Stimulated activated CD4-positive, alpha-beta T cell treated with anti-CD3 and anti-CD28 coated beads, Interleukin-2, amount 100 ng/mL, for 4 hours (primary cell): ENCODE data around the gene SPPL3.
A peak's percentile ranks its signal among the peaks of the same experiment; 100 is the strongest.

Experiments used
- DNase-seq: peaks from one replicate; pipeline ENCODE4 v3.0.0-alpha.2; 2020; ENCODE audit warnings: low read depth

SPPL3 gene

GRCh38 chr12:120724720-120725119 is 179.4 kb downstream of the SPPL3 start:
- DNase-seq, result no peak

GRCh38 chr12:120722784-120723183 is 181.4 kb downstream of the SPPL3 start:
- DNase-seq, result no peak

DNA sequence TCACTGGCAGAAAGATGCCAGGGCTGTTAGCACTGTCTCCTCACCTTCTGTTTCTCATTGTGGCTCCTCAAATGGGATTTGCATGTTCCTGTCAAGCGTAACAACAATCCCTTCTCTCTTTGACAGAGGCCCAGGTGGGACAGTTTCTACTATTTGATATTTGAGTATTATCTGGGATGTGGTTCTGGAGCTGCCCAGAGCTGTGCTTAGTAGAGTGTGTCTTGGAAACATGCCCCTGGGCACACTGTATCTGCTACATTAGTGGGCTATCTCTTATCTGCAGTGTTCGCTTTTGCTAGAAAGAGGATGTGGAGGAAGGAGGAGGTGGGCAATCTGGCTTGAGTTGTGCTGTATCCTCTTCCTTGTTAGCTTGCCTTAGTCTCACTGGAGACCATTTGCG is 182.3 kb downstream of the SPPL3 start:
- DNase-seq, result no peak

- no peak for DNase-seq
Measured at GRCh38 chr12:120720987-120721801, 183.0 kb downstream of the SPPL3 start.

DNA sequence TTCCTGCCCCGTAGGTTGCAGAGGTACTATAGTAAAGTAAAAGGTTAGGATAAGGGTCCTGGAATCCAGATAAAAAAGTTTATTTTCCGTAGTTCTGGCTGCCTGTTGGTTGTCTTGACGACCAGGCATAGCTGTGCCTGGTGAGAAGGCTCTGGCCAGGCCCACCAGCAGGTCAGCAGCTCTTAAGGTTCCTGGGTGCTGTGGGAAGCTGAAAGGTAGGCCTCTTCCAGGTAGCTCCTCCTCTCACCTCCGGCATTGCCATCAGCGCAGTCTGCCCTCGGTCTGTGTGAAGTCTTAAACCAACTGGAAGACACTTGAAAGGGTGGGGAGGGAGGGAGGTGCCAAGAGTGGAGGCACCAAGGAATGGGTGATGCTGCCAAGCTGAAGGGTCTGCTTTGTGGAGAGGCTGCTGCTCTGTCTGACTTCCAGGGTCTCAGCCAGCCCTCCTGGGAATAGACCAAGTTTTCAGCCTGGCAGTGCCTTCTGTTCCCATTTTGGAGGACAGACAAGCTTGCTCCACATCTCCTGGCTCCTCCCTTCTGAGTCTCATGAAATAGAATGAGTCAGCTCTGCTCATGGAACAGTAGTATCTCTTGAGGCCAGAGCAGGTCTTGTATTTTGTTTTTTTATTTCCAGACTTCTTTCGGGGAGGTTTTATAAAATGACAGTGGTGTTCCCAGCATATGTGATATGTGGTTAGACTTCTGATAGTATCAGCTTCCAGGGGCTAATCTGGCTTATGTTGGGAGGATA is 183.7 kb downstream of the SPPL3 start:
- DNase-seq, result no peak

GRCh38 chr12:120719496-120720233 is 184.5 kb downstream of the SPPL3 start:
- no peak for DNase-seq

DNA sequence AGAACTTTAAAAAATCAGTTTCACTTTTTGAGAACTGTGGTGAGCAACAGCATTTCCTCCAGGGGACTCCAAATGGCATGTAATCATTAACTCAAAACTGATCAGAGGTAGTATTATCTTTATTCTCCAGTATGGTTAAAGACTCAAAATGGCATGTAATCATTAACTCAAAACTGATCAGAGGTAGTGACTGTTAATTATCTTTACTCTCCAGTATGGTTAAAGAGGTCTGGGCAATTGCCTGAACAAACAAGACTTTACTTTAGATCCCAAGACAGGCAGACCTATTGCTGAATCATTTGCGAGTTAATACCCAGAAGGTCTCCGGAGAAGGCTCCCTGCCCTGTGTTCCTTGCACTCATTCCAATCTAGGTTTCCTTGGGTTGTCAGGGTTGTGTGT is 185.1 kb downstream of the SPPL3 start:
- no peak for DNase-seq

GRCh38 chr12:120718055-120718454 is 186.1 kb downstream of the SPPL3 start:
- no peak for DNase-seq

GRCh38 chr12:120713861-120714482 is 190.2 kb downstream of the SPPL3 start:
- DNase-seq, result peak; percentile 73

DNA sequence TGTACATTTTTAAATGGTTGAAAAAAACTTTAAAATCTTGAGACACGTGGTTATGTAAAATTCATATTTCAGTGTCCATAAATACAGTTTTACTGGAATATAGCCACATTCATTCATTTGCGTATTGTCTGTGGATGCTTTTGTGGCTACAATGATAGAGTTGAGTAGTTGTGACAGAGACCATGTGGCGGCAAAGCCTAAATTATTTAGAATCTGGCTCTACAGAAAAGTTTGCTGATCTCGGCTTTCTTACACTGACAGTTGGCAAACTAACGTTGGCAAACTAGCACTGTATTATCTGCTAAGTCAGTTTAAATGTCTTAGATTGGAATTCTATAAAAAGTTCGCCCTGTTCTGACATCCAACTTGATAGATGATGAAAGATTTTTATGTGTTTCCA is 191.5 kb downstream of the SPPL3 start:
- no peak for DNase-seq
